GM18499 (cell line): Measurements from ENCODE around the gene CHCHD3.

ENCODE experiments used
- ATAC-seq: cut with Tn5 transposase; IDR thresholded peaks from one replicate; pipeline ENCODE4 v1.9.1; 2021; ENCODE audit warnings: moderate number of reproducible peaks; ENCODE audit not compliant: insufficient read depth, unreplicated experiment

The CHCHD3 gene

GRCh38 chr7:132877573-132877972 lies 204.3 kb downstream of the CHCHD3 start:
- ATAC-seq, result no peak

- ATAC-seq, result no peak
Measured at GRCh38 chr7:132876576-132876975, 205.3 kb downstream of the CHCHD3 start.

GRCh38 chr7:132872034-132872433 lies 209.9 kb downstream of the CHCHD3 start:
- ATAC-seq, result no peak

GRCh38 chr7:132871419-132871818 lies 210.5 kb downstream of the CHCHD3 start:
- ATAC-seq, result no peak

GRCh38 chr7:132869166-132869861 lies 212.6 kb downstream of the CHCHD3 start:
- no peak for ATAC-seq

DNA sequence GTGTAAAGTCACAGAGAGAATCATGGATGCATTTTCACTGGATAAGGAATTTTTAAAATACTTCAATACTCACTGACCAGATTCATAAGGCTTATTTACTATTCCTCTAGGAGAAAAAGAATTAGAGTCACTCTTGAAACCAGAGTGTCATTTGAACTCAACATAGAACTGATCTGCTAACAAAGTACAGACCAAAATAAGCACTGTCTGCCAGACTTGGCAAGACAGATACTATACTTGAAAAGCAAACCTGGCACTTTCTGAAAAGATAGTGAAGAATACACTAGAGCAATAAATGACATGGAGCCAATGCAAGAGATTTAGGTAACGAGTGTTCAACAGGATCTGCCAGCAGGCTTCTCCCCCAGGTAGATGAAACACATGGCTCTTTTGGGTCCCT lies 215.3 kb downstream of the CHCHD3 start:
- ATAC-seq, result no peak

- ATAC-seq, result no peak
Measured at GRCh38 chr7:132866144-132866531, 215.8 kb downstream of the CHCHD3 start.

DNA sequence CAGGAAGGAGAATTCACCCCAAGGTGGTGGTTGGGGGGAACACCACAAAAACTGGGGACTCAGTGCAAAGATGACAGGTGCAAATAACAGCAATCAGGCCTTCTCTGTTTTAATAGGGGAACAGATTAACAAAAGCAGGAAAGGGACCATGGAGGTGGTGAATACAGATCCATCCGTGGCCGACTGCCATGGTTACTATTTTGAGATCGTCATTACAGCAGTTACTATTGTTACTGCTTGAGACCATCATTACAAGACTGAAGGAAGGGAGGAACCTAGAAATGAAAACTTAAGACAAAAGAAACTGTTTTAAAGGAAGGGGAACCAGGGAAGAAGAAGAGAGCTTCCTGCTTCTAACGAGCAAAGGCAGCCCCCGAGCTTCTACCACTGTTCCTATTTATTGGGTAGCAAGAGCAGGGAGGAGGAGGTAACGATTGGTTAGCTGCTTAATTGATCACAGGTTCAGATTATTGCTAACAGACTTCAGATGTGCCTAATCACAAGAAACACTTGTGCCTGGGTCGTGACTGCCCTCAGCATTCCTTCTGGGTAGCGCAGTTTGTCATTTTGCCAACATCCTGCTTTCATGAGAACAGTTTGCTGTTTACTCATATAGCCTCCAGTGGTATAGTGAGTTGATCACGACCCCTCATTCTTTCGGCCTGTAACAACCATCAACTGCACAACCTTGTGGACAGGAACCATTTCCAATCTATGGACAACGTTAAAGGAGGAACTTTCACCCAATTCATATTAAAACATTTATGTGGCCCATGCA lies 216.3 kb downstream of the CHCHD3 start:
- no peak for ATAC-seq

GRCh38 chr7:132861940-132862554 lies 219.8 kb downstream of the CHCHD3 start:
- no peak for ATAC-seq

DNA sequence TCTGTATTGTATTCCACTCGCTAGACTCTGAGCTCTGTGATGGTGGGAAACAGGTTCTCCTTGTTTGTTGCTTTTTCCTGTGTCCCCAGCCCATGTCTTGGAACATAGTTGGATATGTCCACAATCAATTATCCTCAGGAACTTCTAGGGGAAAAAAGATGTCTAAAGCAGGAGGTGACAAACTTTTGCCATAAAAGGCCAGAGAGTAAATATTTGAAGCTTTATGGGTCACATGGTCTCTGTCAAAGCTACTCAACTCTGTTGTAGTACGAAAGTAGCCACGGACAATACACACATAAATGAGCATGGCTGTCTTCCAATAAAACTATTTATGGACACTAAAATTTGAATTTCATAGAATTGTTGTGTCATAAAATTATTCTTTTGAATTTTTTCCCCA lies 220.5 kb downstream of the CHCHD3 start:
- ATAC-seq, result no peak

DNA sequence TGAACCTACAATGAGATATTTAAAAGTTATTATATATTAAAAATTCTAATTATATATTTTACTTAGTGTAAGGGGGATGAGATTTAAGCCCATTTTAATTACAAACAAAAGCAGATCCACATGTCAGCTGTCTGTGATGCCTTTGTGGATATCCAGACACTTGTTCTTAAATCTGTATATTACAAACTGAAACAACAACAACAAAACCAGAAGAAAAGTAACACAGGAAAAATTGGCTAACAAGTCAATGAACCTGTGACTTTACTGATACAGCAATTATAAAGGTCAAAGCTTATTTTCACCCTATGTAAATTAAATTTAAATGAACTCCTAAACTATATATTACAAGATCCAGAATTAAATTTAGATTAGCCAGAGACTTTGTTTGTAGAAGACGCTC lies 222.7 kb downstream of the CHCHD3 start:
- ATAC-seq, result no peak

DNA sequence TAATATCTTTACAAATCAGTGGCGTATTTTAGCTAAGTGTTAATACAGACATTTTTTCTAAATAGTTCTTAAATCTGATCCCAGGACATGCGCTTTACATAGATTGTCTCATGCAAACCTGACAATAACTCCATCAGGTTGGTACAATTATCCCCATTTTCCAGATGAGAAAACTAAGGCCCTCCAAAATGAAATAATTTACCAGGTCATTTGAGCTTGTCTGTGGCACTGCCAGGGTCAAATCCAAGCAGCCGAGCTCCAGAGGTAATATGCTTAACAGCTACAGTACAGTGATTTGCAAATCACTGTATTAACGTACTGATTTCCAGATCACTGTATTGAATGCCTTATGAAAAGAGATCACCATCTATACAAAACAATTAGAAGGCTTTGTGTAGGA lies 223.1 kb downstream of the CHCHD3 start:
- no peak for ATAC-seq

GRCh38 chr7:132858251-132858650 lies 223.6 kb downstream of the CHCHD3 start:
- no peak for ATAC-seq

DNA sequence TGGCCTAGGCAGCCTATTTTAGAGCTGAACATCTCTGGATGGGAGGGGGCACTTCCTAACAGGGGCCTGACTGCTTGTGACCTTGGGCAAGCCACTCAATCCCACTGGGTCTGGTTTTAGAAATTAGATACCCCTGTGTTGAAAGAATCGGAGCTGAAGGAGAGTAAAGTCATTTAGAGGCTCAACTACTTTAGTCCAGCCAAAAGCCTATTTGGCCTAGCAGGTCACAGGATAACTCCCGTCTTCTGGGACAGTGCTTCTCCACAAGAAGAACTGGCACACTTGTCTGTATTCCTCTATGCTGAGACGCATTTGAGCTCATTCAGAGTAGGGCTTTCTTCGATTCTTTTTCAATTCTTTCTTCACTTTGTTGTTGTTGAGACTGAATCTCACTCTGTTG lies 224.2 kb downstream of the CHCHD3 start:
- ATAC-seq, result no peak

- no peak for ATAC-seq
Measured at GRCh38 chr7:132857031-132857430, 224.9 kb downstream of the CHCHD3 start.

DNA sequence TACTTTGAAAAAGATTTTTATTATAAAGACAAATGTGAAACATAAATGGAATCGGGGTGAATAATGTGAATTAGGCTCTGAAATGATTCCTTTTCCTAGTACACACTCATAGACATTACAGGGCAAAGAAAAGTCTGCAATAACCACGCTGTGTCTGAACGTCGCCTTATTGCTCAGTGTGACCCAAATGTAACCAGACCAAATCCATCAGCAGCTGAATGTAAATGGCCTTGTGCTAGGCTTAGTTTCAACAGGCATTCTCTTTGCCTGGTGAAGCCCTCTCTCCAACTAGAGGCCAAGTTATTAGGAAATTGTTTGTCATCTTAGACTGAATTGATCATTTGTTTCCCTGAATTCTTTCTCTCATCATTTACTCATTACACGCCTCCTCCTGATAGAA lies 225.5 kb downstream of the CHCHD3 start:
- ATAC-seq, result no peak

DNA sequence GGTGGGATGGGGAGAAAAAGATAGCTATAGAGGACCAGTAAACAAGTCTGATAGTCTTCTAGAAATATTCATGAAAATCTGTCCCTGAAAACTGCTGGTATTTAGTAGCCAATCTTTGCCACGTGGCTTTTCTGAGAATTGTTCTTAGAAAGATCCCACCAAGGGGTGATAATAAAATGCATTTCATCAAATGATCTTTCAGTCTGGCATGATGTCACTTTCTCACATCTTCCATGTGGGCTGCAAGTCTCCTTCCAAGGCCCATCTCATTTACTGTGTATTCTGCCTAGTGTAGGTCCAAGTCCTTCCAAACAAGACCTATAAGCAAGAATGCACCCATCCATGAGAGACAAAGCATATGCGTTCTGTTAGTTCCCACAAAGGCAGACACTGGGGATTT lies 226.0 kb downstream of the CHCHD3 start:
- ATAC-seq, result no peak

DNA sequence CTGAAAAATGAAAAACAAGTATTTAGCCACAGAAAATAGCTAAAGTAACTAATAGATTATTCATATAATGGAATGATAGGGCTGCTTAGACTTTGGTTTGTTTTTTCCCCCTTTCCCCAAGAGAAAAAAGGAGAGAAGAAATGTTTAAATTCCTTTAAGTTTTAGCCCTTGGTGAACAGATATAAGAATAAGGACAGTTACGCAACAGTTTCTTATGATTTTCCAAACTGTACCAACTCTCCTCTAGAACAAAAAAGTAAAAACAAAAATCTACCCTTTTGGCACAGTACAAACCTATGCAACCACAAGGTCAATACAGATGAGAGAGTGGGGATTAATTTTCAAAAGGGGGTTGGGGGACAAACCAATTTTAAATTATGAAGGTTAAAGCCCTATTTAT lies 227.7 kb downstream of the CHCHD3 start:
- no peak for ATAC-seq

- ATAC-seq, result no peak
Measured at GRCh38 chr7:132847376-132847775, 234.5 kb downstream of the CHCHD3 start.

DNA sequence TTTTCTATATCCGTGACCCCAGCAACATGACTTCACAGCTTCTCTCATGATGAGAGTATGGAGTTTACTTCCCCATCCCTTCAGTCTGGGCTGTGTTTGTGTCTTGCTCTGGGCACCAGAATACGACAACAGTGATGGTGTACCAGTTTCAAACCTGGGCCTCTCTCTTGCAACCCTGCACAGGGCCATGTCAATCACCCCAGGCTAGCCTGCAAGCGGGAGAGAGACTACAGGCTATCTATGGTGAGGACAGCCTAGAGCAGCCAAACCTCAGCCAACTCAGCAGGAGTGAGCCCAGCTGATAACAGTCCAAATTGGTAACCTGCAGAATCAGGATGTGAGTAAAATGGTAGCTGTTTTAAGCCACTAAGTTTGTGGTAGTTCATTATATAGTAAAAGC lies 235.8 kb downstream of the CHCHD3 start:
- ATAC-seq, result no peak

DNA sequence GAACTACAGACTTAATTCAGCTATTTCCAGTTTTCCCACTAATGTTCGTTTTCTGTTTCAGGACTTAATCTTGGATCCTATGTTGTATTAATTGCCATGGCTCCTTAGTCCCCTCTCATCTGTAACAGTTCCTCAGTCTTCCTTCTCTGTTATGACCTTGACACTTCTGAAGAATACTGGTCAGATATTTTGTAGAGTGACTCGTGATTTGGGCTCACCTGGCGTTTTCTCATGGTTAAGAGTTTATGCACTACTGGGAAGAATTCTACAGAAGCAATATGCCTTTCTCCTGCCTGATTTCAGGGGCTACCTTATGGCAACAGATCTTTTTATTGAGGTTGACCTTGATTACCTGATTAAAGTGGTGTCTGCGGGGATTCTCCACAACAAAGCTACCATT lies 239.4 kb downstream of the CHCHD3 start:
- no peak for ATAC-seq

- no peak for ATAC-seq
Measured at GRCh38 chr7:132840199-132840598, 241.7 kb downstream of the CHCHD3 start.
